Cardiac ventricle fibroblast (primary cell): ENCODE results near the gene PRKAA2. TPM values are rescaled to one million over a fixed set of nuclear protein-coding genes. Genes with fewer than 3 reads are reported as not detected.

Experiments used
- total RNA-seq: library from RNA; depleted of rRNA; stranded (reverse); fragments of >200 nt; gene quantifications from 2 replicates; pipeline ENCODE4 v1.2.3, GENCODE V29; 2015

PRKAA2 gene
- 0.06 and 0.15 TPM in 2 replicates for total RNA-seq

DNA sequence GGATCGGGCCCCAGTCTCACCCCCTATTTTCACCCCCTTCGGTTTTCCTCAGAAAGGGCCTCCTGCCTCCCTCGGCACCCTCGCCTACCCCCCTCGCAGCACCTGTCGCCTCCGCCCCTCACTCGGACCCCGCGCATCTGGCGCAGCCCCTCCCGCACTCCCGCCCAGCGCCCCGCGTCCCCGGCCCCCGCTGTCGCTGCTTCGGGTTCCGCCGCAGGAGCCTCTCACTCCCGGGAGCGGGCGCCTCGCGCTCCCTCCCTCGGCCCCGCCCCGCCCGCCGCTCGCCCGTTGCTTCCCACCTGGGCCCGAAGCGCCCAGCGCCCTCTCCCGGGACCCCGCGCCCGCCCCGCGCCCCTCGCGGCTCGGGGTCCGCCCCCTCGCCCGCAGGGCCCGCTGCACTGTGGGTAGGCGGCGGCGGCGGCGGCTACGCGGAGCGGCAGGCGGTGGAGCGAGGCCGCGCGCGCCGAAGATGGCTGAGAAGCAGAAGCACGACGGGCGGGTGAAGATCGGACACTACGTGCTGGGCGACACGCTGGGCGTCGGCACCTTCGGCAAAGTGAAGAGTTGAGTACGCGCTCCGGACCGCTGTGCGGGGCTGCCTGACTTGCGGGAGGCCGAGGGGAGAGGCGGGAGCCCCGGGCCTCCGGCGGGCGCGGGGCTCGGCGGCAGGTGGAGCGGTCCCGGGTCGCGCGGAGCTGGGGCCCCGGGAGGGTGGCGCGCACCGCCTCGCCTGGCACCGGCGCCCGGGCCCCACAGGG is at the start of gene PRKAA2:
TSS of gene PRKAA2 (plus strand) at position 396 of the 758 bp plus-strand sequence. CDS start at position 470, 74 bp downstream.

Other genes starting within 250 kb of the PRKAA2 start
- 161 and 178 TPM in 2 replicates for gene PLPP3, start 65.8 kb upstream of the PRKAA2 start, total RNA-seq
- not detected in 2 replicates for gene FYB2, start 174.1 kb downstream of the PRKAA2 start, total RNA-seq
- not detected in 2 replicates for gene C8A, start 209.5 kb downstream of the PRKAA2 start, total RNA-seq